ENCODE results near the gene LGALS12.

DNA sequence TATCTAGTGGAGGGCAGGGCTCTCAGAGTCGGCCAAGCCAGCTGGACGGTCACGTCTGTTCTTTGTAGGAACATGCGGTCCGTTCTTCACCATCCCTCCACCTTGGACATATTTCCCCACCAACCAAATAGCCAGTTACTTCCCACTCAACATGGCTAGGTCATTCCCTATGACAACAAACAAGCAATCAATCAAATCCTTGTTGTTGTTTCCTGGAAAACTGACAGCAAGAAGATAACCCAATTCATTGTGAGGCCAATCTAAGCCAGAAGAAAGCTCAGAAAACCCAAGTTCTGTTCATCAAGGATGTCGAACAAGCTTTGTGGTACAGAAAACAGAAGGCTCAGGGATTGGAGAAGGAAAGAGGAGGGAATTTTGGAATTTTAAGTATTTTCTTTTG lies 25.8 kb upstream of the LGALS12 start:
- TF ChIP-seq, protein P1, sequence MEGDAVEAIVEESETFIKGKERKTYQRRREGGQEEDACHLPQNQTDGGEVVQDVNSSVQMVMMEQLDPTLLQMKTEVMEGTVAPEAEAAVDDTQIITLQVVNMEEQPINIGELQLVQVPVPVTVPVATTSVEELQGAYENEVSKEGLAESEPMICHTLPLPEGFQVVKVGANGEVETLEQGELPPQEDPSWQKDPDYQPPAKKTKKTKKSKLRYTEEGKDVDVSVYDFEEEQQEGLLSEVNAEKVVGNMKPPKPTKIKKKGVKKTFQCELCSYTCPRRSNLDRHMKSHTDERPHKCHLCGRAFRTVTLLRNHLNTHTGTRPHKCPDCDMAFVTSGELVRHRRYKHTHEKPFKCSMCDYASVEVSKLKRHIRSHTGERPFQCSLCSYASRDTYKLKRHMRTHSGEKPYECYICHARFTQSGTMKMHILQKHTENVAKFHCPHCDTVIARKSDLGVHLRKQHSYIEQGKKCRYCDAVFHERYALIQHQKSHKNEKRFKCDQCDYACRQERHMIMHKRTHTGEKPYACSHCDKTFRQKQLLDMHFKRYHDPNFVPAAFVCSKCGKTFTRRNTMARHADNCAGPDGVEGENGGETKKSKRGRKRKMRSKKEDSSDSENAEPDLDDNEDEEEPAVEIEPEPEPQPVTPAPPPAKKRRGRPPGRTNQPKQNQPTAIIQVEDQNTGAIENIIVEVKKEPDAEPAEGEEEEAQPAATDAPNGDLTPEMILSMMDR (IDR thresholded peaks at IDR 0.05), result no peak
- TF ChIP-seq EZH2 (IDR thresholded peaks at IDR 0.05; ENCODE audit: borderline replicate concordance, insufficient read depth, low read depth, low read length, poor library complexity, severe bottlenecking), result no peak
